Dendritic cell treated with granulocyte-macrophage colony-stimulating factor and Interleukin-4, amounts not matched to agents 40 ng/mL and 50 ng/mL, for 4 days (primary cell): ENCODE measurements around the gene DPAGT1.

Experiments
- H3K27ac Mint-ChIP-seq: one replicate; pipeline ENCODE4 v1.8.0; 2022; ENCODE audit warnings: mild to moderate bottlenecking, mixed read lengths
- H3K27me3 Mint-ChIP-seq: one replicate; pipeline ENCODE4 v1.8.0; 2022; ENCODE audit warnings: mild to moderate bottlenecking, mixed read lengths
- H3K36me3 Mint-ChIP-seq: one replicate; pipeline ENCODE4 v1.8.0; 2022; ENCODE audit warnings: low read depth, mixed read lengths
- H3K4me1 Mint-ChIP-seq: one replicate; pipeline ENCODE4 v1.8.0; 2022; ENCODE audit warnings: low read depth, mixed read lengths
- H3K4me3 Mint-ChIP-seq: one replicate; pipeline ENCODE4 v1.8.0; 2022; ENCODE audit warnings: mild to moderate bottlenecking, moderate library complexity, mixed read lengths
- H3K9me3 Mint-ChIP-seq: one replicate; pipeline ENCODE4 v1.8.0; 2022; ENCODE audit warnings: mixed read lengths
- intact Hi-C: fragments of 100-400 bp; cut with micrococcal nuclease; formaldehyde crosslinking; loops from one replicate; pipeline ENCODE4 v1.15.0; 2022

Gene DPAGT1

GRCh38 chr11:119121008-119121810, 19.6 kb upstream of the DPAGT1 start, which contains the start of gene HINFP:
TSS of gene HINFP (plus strand) at chr11:119121580. CDS start at chr11:119126945, 5,365 bp downstream.
- Mint-ChIP-seq H3K9me3 (no peaks in the 10 kb centered on the region), H3K36me3 (peaks cover 50% of the 10 kb centered on the region), H3K4me1 (peaks cover 43% of the 10 kb centered on the region), H3K4me3 (peak within 1 kb of the TSS; percentile 92), H3K27ac (peak within 1 kb of the TSS; percentile 87), H3K27me3 (no peaks in the 10 kb centered on the region)
- intact Hi-C loops, result loop anchor here (2.0 kb wide), 1 partner anchor 14 kb away; the partner anchor contains the start of gene C2CD2L

GRCh38 chr11:119120639-119121007, 19.0 kb upstream of the DPAGT1 start:
- peaks cover 49% of the 10 kb centered on the region for H3K4me1 Mint-ChIP-seq
- no peaks in the 10 kb centered on the region for H3K9me3 Mint-ChIP-seq
- H3K27me3 Mint-ChIP-seq, result no peaks in the 10 kb centered on the region
- intact Hi-C loops, result loop anchor here (2.0 kb wide), 1 partner anchor 14 kb away; the partner anchor contains the start of gene C2CD2L
- peak overlapping the region; percentile 92 for H3K4me3 Mint-ChIP-seq
- peaks cover 56% of the 10 kb centered on the region for H3K36me3 Mint-ChIP-seq
- H3K27ac Mint-ChIP-seq, result peak overlapping the region; percentile 87

- intact Hi-C loops, result no loop called here
- H3K4me1 Mint-ChIP-seq, result peaks cover 58% of the 10 kb centered on the region
- no peak overlapping the region for H3K4me3 Mint-ChIP-seq
- H3K27ac Mint-ChIP-seq, result no peak overlapping the region
- no peaks in the 10 kb centered on the region for H3K27me3 Mint-ChIP-seq
- peaks cover 64% of the 10 kb centered on the region for H3K36me3 Mint-ChIP-seq
- no peaks in the 10 kb centered on the region for H3K9me3 Mint-ChIP-seq
Measured at GRCh38 chr11:119118946-119119345, 17.3 kb upstream of the DPAGT1 start.

GRCh38 chr11:119118227-119118626, 16.6 kb upstream of the DPAGT1 start:
- Mint-ChIP-seq H3K27me3 (no peaks in the 10 kb centered on the region), H3K4me3 (no peak overlapping the region), H3K9me3 (no peaks in the 10 kb centered on the region), H3K4me1 (peaks cover 63% of the 10 kb centered on the region), H3K27ac (no peak overlapping the region), H3K36me3 (peaks cover 64% of the 10 kb centered on the region)
- intact Hi-C loops, result no loop called here

- H3K4me1 Mint-ChIP-seq, result peaks cover 62% of the 10 kb centered on the region
- H3K4me3 Mint-ChIP-seq, result peak overlapping the region; percentile 80
- H3K36me3 Mint-ChIP-seq, result peaks cover 72% of the 10 kb centered on the region
- H3K9me3 Mint-ChIP-seq, result no peaks in the 10 kb centered on the region
- H3K27me3 Mint-ChIP-seq, result no peaks in the 10 kb centered on the region
- intact Hi-C loops, result no loop called here
- H3K27ac Mint-ChIP-seq, result peak overlapping the region; percentile 97
Measured at GRCh38 chr11:119117004-119117706, 15.5 kb upstream of the DPAGT1 start.

- Mint-ChIP-seq H3K27ac (peak overlapping the region; percentile 97), H3K4me1 (peaks cover 56% of the 10 kb centered on the region), H3K9me3 (no peaks in the 10 kb centered on the region), H3K36me3 (peaks cover 72% of the 10 kb centered on the region), H3K27me3 (no peaks in the 10 kb centered on the region), H3K4me3 (peak overlapping the region; percentile 80)
- intact Hi-C loops, result loop anchor here (1.0 kb wide), 1 partner anchor 8 kb away; no protein-coding TSS in a partner anchor
Measured at GRCh38 chr11:119116601-119117000, 14.9 kb upstream of the DPAGT1 start.

- Mint-ChIP-seq H3K27ac (peak overlapping the region; percentile 97), H3K36me3 (peaks cover 73% of the 10 kb centered on the region), H3K27me3 (no peaks in the 10 kb centered on the region), H3K9me3 (no peaks in the 10 kb centered on the region), H3K4me3 (peak overlapping the region; percentile 80), H3K4me1 (peaks cover 60% of the 10 kb centered on the region)
- intact Hi-C loops, result loop anchor here (1.0 kb wide), 1 partner anchor 8 kb away; no protein-coding TSS in a partner anchor
Measured at GRCh38 chr11:119116235-119116594, 14.6 kb upstream of the DPAGT1 start.

GRCh38 chr11:119115484-119116234, 14.0 kb upstream of the DPAGT1 start:
- H3K4me1 Mint-ChIP-seq, result peaks cover 62% of the 10 kb centered on the region
- intact Hi-C loops, result loop anchor here (1.0 kb wide), 1 partner anchor 7 kb away; no protein-coding TSS in a partner anchor
- H3K4me3 Mint-ChIP-seq, result peak overlapping the region; percentile 80
- peak overlapping the region; percentile 97 for H3K27ac Mint-ChIP-seq
- peaks cover 78% of the 10 kb centered on the region for H3K36me3 Mint-ChIP-seq
- no peaks in the 10 kb centered on the region for H3K27me3 Mint-ChIP-seq
- H3K9me3 Mint-ChIP-seq, result no peaks in the 10 kb centered on the region

- Mint-ChIP-seq H3K27ac (peak overlapping the region; percentile 97), H3K4me1 (peaks cover 67% of the 10 kb centered on the region)
Measured at GRCh38 chr11:119114351-119114750, 12.7 kb upstream of the DPAGT1 start.

GRCh38 chr11:119113716-119114115, 12.1 kb upstream of the DPAGT1 start:
- Mint-ChIP-seq H3K4me1 (peaks cover 74% of the 10 kb centered on the region), H3K36me3 (peaks cover 95% of the 10 kb centered on the region), H3K9me3 (no peaks in the 10 kb centered on the region), H3K27me3 (no peaks in the 10 kb centered on the region), H3K27ac (peak overlapping the region; percentile 97), H3K4me3 (no peak overlapping the region)
- intact Hi-C loops, result no loop called here

More at GRCh38 chr11:119114351-119114750, 12.7 kb upstream of the DPAGT1 start:
- H3K4me3 Mint-ChIP-seq, result no peak overlapping the region
- H3K27me3 Mint-ChIP-seq, result no peaks in the 10 kb centered on the region
- H3K9me3 Mint-ChIP-seq, result no peaks in the 10 kb centered on the region
- peaks cover 89% of the 10 kb centered on the region for H3K36me3 Mint-ChIP-seq
- intact Hi-C loops, result no loop called here

- Mint-ChIP-seq H3K36me3 (peaks cover 94% of the 10 kb centered on the region), H3K9me3 (no peaks in the 10 kb centered on the region)
Measured at GRCh38 chr11:119112314-119113020, 10.8 kb upstream of the DPAGT1 start.

GRCh38 chr11:119111361-119111925, 9.8 kb upstream of the DPAGT1 start:
- Mint-ChIP-seq H3K36me3 (peaks cover 93% of the 10 kb centered on the region), H3K27ac (peak overlapping the region; percentile 42), H3K27me3 (no peaks in the 10 kb centered on the region), H3K4me1 (peaks cover 74% of the 10 kb centered on the region), H3K4me3 (no peak overlapping the region), H3K9me3 (no peaks in the 10 kb centered on the region)
- intact Hi-C loops, result no loop called here

More at GRCh38 chr11:119112314-119113020, 10.8 kb upstream of the DPAGT1 start:
- H3K27ac Mint-ChIP-seq, result peak overlapping the region; percentile 11
- intact Hi-C loops, result no loop called here
- H3K4me1 Mint-ChIP-seq, result peaks cover 78% of the 10 kb centered on the region
- no peaks in the 10 kb centered on the region for H3K27me3 Mint-ChIP-seq
- H3K4me3 Mint-ChIP-seq, result no peak overlapping the region

GRCh38 chr11:119110439-119110838, 8.8 kb upstream of the DPAGT1 start:
- Mint-ChIP-seq H3K9me3 (no peaks in the 10 kb centered on the region), H3K27ac (peak overlapping the region; percentile 42), H3K4me3 (no peak overlapping the region), H3K27me3 (no peaks in the 10 kb centered on the region), H3K4me1 (peaks cover 74% of the 10 kb centered on the region), H3K36me3 (peaks cover 83% of the 10 kb centered on the region)
- intact Hi-C loops, result no loop called here
